ENCODE measurements around the gene NSUN4. TPM values are rescaled to one million over a fixed set of nuclear protein-coding genes. Genes with fewer than 3 reads are reported as not detected.

The NSUN4 gene
- total RNA-seq, 1 donor from 2014 or later = 24.2 TPM

GRCh38 chr1:46405724-46406123 lies 65.1 kb downstream of the NSUN4 start:
- intact Hi-C loops (cut with micrococcal nuclease) = no loop called here

GRCh38 chr1:46406881-46407608 lies 66.4 kb downstream of the NSUN4 start:
- intact Hi-C loops (cut with micrococcal nuclease) = no loop called here

- intact Hi-C loops (cut with micrococcal nuclease) = no loop called here
Measured at GRCh38 chr1:46407636-46408035, 67.0 kb downstream of the NSUN4 start.

GRCh38 chr1:46408356-46409062 lies 67.9 kb downstream of the NSUN4 start:
- intact Hi-C loops (cut with micrococcal nuclease) = no loop called here

- intact Hi-C loops (cut with micrococcal nuclease) = no loop called here
Measured at GRCh38 chr1:46409063-46409372, 68.4 kb downstream of the NSUN4 start.

GRCh38 chr1:46410156-46411009 lies 69.8 kb downstream of the NSUN4 start:
- intact Hi-C loops (cut with micrococcal nuclease) = no loop called here

- intact Hi-C loops (cut with micrococcal nuclease) = no loop called here
Measured at GRCh38 chr1:46411010-46411405, 70.4 kb downstream of the NSUN4 start.

Other genes with a start within 250 kb of the NSUN4 start
- gene PIK3R3, start 208.2 kb upstream of the NSUN4 start, total RNA-seq = 3.7 and 5.5 TPM in 2 replicates
- gene TSPAN1, start 165.7 kb upstream of the NSUN4 start, total RNA-seq = not detected in 2 replicates
- not detected in 2 replicates for gene P3R3URF, start 164.3 kb upstream of the NSUN4 start, total RNA-seq
- 36.8 and 38.7 TPM in 2 replicates for gene POMGNT1, start 142.4 kb upstream of the NSUN4 start, total RNA-seq
- gene LURAP1, start 137.5 kb upstream of the NSUN4 start, total RNA-seq = 0.09 and 0.14 TPM in 2 replicates
- 47.1 and 50.3 TPM in 2 replicates for gene RAD54L, start 93.0 kb upstream of the NSUN4 start, total RNA-seq
- 46.2 and 47.0 TPM in 2 replicates for gene LRRC41, start 37.2 kb upstream of the NSUN4 start, total RNA-seq
- gene UQCRH, start 37.1 kb upstream of the NSUN4 start, total RNA-seq = 271 and 283 TPM in 2 replicates
- 2.9 and 5.1 TPM in 2 replicates for gene FAAH, start 53.5 kb downstream of the NSUN4 start, total RNA-seq
- gene DMBX1, start 149.0 kb downstream of the NSUN4 start, total RNA-seq = 0.05 TPM in 1 of 2 replicates, not detected in the other
- gene KNCN, start 210.8 kb downstream of the NSUN4 start, total RNA-seq = not detected in 2 replicates